ENCODE measurements around the gene TRIM33. TPM values are rescaled to one million over a fixed set of nuclear protein-coding genes. Genes with fewer than 3 reads are reported as not detected.

The TRIM33 gene
- total and polyA plus RNA-seq, 2 of the 13 experiments (the other 11 are each of a cell fraction or from before 2014, with no cell fraction given) = 35.5 to 42.2 TPM

GRCh38 chr1:114368560-114369255 is 142.3 kb downstream of the TRIM33 start:
- in situ Hi-C loops (cut with HindIII; ENCODE audit: extremely low pct_ligation_motif_present, low pct_unique_long_range_greater_than_20kb) = loop anchor here (25.0 kb wide), 1 partner anchor 319 kb away; the partner anchor contains the start of gene AMPD1
- TF ChIP-seq ZNF431 (CRISPR knock-in tag; IDR thresholded peaks at IDR 0.05; ENCODE audit: borderline replicate concordance, low read depth) (no peak), ZNF292 (CRISPR knock-in tag; IDR thresholded peaks at IDR 0.05; ENCODE audit: borderline replicate concordance, low read depth) (no peak), RFX1 (IDR thresholded peaks at IDR 0.05) (no peak), ZNF883 (CRISPR knock-in tag; IDR thresholded peaks at IDR 0.05; ENCODE audit: not compliant biosample characterization) (no peak), MEIS2 (CRISPR knock-in tag; IDR thresholded peaks at IDR 0.05) (no peak), CAMTA2 (CRISPR knock-in tag; IDR thresholded peaks at IDR 0.05; ENCODE audit: borderline replicate concordance) (no peak), ZBTB39 (CRISPR knock-in tag; IDR thresholded peaks at IDR 0.05) (no peak), ZNF598 (CRISPR knock-in tag; IDR thresholded peaks at IDR 0.05; ENCODE audit: borderline replicate concordance) (no peak), NFRKB (IDR thresholded peaks at IDR 0.05) (no peak), ARID3A (IDR thresholded peaks at IDR 0.05; ENCODE audit: low read depth, low read length) (no peak)
- peaks cover 15% of the 10 kb centered on the region for H3K4me1 ChIP-seq (ENCODE audit: insufficient read depth, low read length)
- no peak overlapping the region for H3K27ac ChIP-seq (ENCODE audit: extremely low read length, insufficient read depth, low read length)
- H3K36me3 ChIP-seq (replicated peaks in 1 of 2; ENCODE audit: control insufficient read depth in 1 of 2, insufficient read depth in 2 of 2, low read length in 2 of 2) = no peaks in the 10 kb centered on the region
- no TSS peak for BruUV-seq (replicated peaks)
- H4K20me1 ChIP-seq (ENCODE audit: insufficient read depth, low read length) = no peaks in the 10 kb centered on the region
- ATAC-seq (no peak; the same call in 2 of the 3 replicates), FAIRE-seq (no peak), DNase-seq (ENCODE audit: low spot score) (no peak)
- no peak overlapping the region for H3K4me3 ChIP-seq (replicated peaks in 1 of 3; ENCODE audit: insufficient read depth in 1 of 3, low read depth in 2 of 3, low read length in 3 of 3)
- H3K4me2 ChIP-seq (ENCODE audit: low read depth, low read length) = no peak overlapping the region; the same call in 1 of the 2 replicates
- no peak overlapping the region for H3K9ac ChIP-seq (ENCODE audit: insufficient read depth, low read depth, low read length)
- H3K79me2 ChIP-seq (ENCODE audit: insufficient read depth, low read length) = no peaks in the 10 kb centered on the region
- 68% methylated on average over 15 of the region's 15 CpGs for WGBS (ENCODE audit: low lambda C conversion rate)
- H3K9me3 ChIP-seq (ENCODE audit: low read length) = peaks cover 7% of the 10 kb centered on the region
- POLR2A ChIA-PET = no interaction called here
- intact Hi-C loops (cut with micrococcal nuclease; ENCODE audit: unreplicated experiment) = loop anchor here (1.0 kb wide), 1 partner anchor 22 kb away; no protein-coding TSS in a partner anchor
- H3K27me3 ChIP-seq (ENCODE audit: control insufficient read depth in 1 of 2, insufficient read depth in 2 of 2, low read length in 2 of 2) = no peaks in the 10 kb centered on the region
- no peak overlapping the region for H2AFZ ChIP-seq (ENCODE audit: low read length)
- CTCF ChIA-PET (ENCODE audit: low intra/inter-chr PET ratio, low total read pairs) = interaction anchor here (1.2 kb wide), 1 partner anchor 22 kb away, joined by 3 read pairs; no protein-coding TSS in a partner anchor
